NCI-H1417 treated with DMSO at 0.1 percent for 48 hours (cell line): ENCODE results near the gene CLEC11A.
"Not testable (repeated sequence)": the region's sequence is repeated elsewhere in the genome, so short reads cannot be mapped to it uniquely, and the experiment has no call there.

Experiments
- DNase-seq: peaks from one replicate; lab custom pipeline; 2025; lab: John Stamatoyannopoulos, UW

Gene CLEC11A

GRCh38 chr19:50723735-50724521 is 764 bp downstream of the CLEC11A start:
- no peak for DNase-seq

GRCh38 chr19:50724522-50725217 is 1.5 kb downstream of the CLEC11A start:
- peak; percentile 85 for DNase-seq

GRCh38 chr19:50725218-50725910 is 2.2 kb downstream of the CLEC11A start:
- no peak for DNase-seq

GRCh38 chr19:50725911-50726230 is 2.7 kb downstream of the CLEC11A start:
- DNase-seq: no peak

- no peak for DNase-seq
Observed at GRCh38 chr19:50728084-50728737, 5.0 kb downstream of the CLEC11A start.

GRCh38 chr19:50729894-50730293 is 6.7 kb downstream of the CLEC11A start:
- no peak for DNase-seq

- DNase-seq: no peak
Observed at GRCh38 chr19:50735869-50736268, 12.7 kb downstream of the CLEC11A start.

- no peak for DNase-seq
Observed at GRCh38 chr19:50736338-50736737, 13.2 kb downstream of the CLEC11A start.

- no peak for DNase-seq
Observed at GRCh38 chr19:50739132-50739913, 16.2 kb downstream of the CLEC11A start.

- no peak for DNase-seq
Observed at GRCh38 chr19:50739914-50740426, 16.8 kb downstream of the CLEC11A start.

GRCh38 chr19:50741179-50741933 is 18.2 kb downstream of the CLEC11A start:
- DNase-seq: no peak

GRCh38 chr19:50743537-50743936 is 20.4 kb downstream of the CLEC11A start:
- no peak for DNase-seq

- no peak for DNase-seq
Observed at GRCh38 chr19:50745221-50745620, 22.1 kb downstream of the CLEC11A start.

GRCh38 chr19:50747141-50747540 is 24.0 kb downstream of the CLEC11A start:
- DNase-seq: not testable (repeated sequence)

GRCh38 chr19:50749490-50749889 is 26.3 kb downstream of the CLEC11A start:
- no peak for DNase-seq

GRCh38 chr19:50750010-50750409 is 26.8 kb downstream of the CLEC11A start:
- no peak for DNase-seq

GRCh38 chr19:50753879-50754278 is 30.7 kb downstream of the CLEC11A start:
- no peak for DNase-seq

GRCh38 chr19:50756244-50756643 is 33.1 kb downstream of the CLEC11A start:
- not testable (repeated sequence) for DNase-seq

- DNase-seq: not testable (repeated sequence)
Observed at GRCh38 chr19:50757624-50758023, 34.5 kb downstream of the CLEC11A start.

GRCh38 chr19:50759076-50759475 is 35.9 kb downstream of the CLEC11A start:
- not testable (repeated sequence) for DNase-seq

GRCh38 chr19:50759886-50760285 is 36.7 kb downstream of the CLEC11A start:
- DNase-seq: no peak
